ENCODE results near the gene UBE2D3.

DNA sequence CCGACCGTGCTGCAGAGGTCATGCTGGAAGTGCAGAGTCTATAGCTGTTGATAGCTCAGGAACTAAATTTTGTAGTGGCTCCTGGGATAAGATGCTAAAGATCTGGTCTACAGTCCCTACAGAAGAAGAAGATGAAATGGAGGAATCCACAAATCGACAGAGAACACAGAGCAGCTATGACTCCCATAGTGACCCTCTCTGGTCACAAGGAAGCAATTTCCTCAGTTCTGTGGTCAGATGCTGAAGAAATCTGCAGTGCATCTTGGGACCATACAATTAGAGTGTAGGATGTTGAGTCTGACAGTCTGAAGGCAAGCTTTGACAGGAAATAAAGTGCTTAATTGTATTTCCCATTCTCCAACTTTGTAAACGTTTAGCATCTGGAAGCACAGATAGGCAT is 75.4 kb downstream of the UBE2D3 start:
- TF ChIP-seq, protein P1, sequence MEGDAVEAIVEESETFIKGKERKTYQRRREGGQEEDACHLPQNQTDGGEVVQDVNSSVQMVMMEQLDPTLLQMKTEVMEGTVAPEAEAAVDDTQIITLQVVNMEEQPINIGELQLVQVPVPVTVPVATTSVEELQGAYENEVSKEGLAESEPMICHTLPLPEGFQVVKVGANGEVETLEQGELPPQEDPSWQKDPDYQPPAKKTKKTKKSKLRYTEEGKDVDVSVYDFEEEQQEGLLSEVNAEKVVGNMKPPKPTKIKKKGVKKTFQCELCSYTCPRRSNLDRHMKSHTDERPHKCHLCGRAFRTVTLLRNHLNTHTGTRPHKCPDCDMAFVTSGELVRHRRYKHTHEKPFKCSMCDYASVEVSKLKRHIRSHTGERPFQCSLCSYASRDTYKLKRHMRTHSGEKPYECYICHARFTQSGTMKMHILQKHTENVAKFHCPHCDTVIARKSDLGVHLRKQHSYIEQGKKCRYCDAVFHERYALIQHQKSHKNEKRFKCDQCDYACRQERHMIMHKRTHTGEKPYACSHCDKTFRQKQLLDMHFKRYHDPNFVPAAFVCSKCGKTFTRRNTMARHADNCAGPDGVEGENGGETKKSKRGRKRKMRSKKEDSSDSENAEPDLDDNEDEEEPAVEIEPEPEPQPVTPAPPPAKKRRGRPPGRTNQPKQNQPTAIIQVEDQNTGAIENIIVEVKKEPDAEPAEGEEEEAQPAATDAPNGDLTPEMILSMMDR (conservative IDR thresholded peaks at IDR 0.05 in 1 of 2, IDR thresholded peaks at IDR 0.05 in 1 of 2; ENCODE audit: low read depth in 1 of 2, low read length in 2 of 2) = no peak
- no peak for TF ChIP-seq EZH2 (IDR thresholded peaks at IDR 0.05; ENCODE audit: low read length, missing control alignments)
